ENCODE results near the gene XCL2. TPM values are rescaled to one million over a fixed set of nuclear protein-coding genes. Genes with fewer than 3 reads are reported as not detected.
"Not testable (repeated sequence)": the region's sequence is repeated elsewhere in the genome, so short reads cannot be mapped to it uniquely, and the experiment has no call there.

Gene XCL2
- total RNA-seq, 4 donors from 2014 or later = not detected

DNA sequence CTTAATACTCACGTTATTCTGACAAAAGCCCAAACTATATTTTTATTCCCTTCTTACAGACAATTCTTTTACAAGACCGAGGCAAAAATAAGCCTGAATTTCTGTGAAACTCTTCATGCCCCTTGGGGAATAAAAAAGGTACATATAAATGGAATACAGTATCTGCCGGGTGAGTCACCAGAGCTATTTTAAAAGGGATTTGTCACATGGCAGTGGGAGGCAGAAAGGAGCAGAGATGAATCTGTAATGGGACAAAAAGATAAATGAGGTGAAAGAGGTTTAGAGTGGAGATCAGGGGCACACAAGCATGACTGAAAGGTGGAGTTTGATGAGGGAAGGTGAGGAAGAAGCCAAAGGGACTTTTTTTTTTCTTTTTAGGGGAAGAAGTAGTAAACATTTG, 41.4 kb upstream of the XCL2 start:
- DNase-seq = peak in 1 of 2 donors; percentile 39
- Histone ChIP-seq H3K4me3 (no peak overlapping the region), H3K36me3 (no peaks in the 10 kb centered on the region), H3K9me3 (no peaks in the 10 kb centered on the region), H3K27ac (peak overlapping the region; percentile 65 to 82), H3K27me3 (no peaks in the 10 kb centered on the region), H3K4me1 (no peaks in the 10 kb centered on the region)
- intact Hi-C loops (cut with DNase I; ENCODE audit: low total_unique reads) = no loop called here
- TF ChIP-seq, protein P1, sequence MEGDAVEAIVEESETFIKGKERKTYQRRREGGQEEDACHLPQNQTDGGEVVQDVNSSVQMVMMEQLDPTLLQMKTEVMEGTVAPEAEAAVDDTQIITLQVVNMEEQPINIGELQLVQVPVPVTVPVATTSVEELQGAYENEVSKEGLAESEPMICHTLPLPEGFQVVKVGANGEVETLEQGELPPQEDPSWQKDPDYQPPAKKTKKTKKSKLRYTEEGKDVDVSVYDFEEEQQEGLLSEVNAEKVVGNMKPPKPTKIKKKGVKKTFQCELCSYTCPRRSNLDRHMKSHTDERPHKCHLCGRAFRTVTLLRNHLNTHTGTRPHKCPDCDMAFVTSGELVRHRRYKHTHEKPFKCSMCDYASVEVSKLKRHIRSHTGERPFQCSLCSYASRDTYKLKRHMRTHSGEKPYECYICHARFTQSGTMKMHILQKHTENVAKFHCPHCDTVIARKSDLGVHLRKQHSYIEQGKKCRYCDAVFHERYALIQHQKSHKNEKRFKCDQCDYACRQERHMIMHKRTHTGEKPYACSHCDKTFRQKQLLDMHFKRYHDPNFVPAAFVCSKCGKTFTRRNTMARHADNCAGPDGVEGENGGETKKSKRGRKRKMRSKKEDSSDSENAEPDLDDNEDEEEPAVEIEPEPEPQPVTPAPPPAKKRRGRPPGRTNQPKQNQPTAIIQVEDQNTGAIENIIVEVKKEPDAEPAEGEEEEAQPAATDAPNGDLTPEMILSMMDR (IDR thresholded peaks at IDR 0.05) = no peak
- TF ChIP-seq POLR2A (IDR thresholded peaks at IDR 0.05) = no peak

DNA sequence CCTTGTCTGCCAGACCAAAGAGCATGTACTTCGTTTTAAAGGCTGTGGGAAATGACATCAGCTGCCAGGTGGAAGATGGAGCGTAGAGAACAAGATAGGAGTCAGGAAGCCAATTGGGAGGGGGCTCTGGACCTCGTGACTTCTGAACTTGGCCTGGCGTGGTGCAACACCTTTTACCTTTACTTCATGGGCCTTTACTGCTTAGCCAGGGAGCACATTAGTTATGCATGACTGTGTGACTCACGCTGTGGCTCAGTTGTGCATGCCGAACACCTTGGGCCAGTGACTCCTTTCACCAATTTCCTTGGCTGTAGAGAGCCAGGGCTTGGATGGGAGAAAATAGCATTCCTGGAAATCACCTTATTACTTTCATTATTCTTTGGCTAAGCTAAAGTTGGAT, 39.8 kb upstream of the XCL2 start:
- intact Hi-C loops (cut with DNase I; ENCODE audit: low total_unique reads) = no loop called here
- H3K36me3 ChIP-seq = no peaks in the 10 kb centered on the region
- no peak for TF ChIP-seq POLR2A (IDR thresholded peaks at IDR 0.05)
- TF ChIP-seq, protein P1 (IDR thresholded peaks at IDR 0.05) = no peak
- no peaks in the 10 kb centered on the region for H3K27me3 ChIP-seq
- H3K9me3 ChIP-seq = no peaks in the 10 kb centered on the region
- H3K4me1 ChIP-seq = no peaks in the 10 kb centered on the region
- no peak for DNase-seq
- H3K4me3 ChIP-seq = no peak overlapping the region
- H3K27ac ChIP-seq = no peak overlapping the region

DNA sequence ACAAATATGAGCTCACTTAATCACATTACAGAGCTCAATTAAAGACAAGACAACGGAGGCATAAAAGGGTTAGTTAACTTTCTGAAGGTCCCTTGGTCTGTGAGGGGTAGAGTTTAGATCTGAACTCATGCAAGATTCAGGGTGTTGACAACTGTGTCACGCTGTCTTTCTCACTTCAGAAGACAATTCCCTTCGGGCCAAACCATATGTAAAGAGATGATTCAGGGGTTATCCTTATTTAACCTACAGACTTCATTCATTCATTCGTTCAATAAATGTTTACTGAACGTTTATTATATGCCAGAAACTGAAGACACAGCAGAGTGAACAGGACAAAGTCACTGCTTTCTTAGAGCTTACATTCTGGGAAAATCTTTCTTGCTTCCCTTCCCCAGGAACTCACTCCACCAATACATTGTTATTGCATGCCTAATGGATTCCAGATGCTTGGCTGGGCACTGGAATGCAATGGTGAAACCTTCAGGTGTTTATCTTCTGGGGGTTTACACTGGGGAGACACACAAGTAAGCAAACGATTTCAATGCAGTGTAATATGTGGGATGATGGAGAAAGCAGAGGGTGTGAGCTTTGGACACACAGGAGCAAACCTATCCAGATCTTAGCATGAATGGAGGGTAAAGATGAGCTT, 39.0 kb upstream of the XCL2 start:
- no peak for DNase-seq
- no peak for TF ChIP-seq POLR2A (IDR thresholded peaks at IDR 0.05)
- TF ChIP-seq, protein P1 (IDR thresholded peaks at IDR 0.05) = no peak
- Histone ChIP-seq H3K27ac (no peak overlapping the region), H3K36me3 (no peaks in the 10 kb centered on the region), H3K9me3 (no peaks in the 10 kb centered on the region), H3K4me1 (no peaks in the 10 kb centered on the region), H3K27me3 (no peaks in the 10 kb centered on the region), H3K4me3 (no peak overlapping the region)
- intact Hi-C loops (cut with DNase I; ENCODE audit: low total_unique reads) = no loop called here

DNA sequence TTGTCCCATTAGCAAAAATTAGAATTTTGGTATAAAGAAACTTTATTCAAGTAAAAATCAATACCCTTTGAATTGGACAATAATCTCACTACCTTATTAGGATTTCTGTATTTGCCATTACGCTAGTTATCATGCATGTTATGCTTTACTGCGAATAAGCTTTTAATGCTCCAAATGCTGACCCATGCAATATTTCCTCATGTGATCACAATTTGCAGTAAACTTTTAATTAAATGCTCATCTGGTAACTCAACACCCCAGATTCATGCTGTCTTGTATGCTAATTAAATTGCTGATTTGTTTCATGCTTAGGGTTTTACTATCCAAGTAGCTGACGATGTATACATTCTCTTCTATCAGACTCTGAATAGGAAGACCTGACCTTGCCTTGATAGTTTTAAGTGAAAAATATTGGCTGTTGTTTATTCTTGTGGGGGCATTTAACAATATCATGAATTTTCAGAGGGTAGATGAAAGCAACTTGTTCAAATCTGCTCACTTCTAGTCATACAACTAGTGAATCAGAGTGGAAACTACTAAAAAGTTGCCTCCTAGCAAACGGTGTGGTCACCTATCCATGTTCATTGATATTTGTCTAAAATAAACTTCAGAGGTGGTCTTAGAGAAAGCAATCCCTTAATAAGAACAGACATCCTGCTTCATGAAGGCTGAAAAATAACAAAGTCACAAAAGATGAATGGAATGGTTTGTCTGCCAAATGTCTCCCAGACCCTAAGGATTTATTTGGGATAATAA, 38.2 kb upstream of the XCL2 start:
- H3K9me3 ChIP-seq = no peaks in the 10 kb centered on the region
- H3K27me3 ChIP-seq = no peaks in the 10 kb centered on the region
- no peak for DNase-seq
- H3K27ac ChIP-seq = no peak overlapping the region
- no peak overlapping the region for H3K4me3 ChIP-seq
- TF ChIP-seq, protein P1 (IDR thresholded peaks at IDR 0.05) = no peak
- TF ChIP-seq POLR2A (IDR thresholded peaks at IDR 0.05) = no peak
- H3K36me3 ChIP-seq = no peaks in the 10 kb centered on the region
- H3K4me1 ChIP-seq = no peaks in the 10 kb centered on the region
- intact Hi-C loops (cut with DNase I; ENCODE audit: low total_unique reads) = no loop called here

DNA sequence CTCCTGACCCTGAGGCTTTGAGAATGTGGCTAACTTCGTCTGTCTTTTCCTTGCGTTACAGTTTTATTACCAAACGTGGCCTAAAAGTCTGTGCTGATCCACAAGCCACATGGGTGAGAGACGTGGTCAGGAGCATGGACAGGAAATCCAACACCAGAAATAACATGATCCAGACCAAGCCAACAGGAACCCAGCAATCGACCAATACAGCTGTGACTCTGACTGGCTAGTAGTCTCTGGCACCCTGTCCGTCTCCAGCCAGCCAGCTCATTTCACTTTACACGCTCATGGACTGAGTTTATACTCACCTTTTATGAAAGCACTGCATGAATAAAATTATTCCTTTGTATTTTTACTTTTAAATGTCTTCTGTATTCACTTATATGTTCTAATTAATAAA, 37.2 kb upstream of the XCL2 start:
- DNase-seq; H3K27ac ChIP-seq; intact Hi-C loops (cut with DNase I; ENCODE audit: low total_unique reads); H3K4me1 ChIP-seq; H3K4me3 ChIP-seq; H3K36me3 ChIP-seq; H3K9me3 ChIP-seq; H3K27me3 ChIP-seq: not testable (repeated sequence)

DNA sequence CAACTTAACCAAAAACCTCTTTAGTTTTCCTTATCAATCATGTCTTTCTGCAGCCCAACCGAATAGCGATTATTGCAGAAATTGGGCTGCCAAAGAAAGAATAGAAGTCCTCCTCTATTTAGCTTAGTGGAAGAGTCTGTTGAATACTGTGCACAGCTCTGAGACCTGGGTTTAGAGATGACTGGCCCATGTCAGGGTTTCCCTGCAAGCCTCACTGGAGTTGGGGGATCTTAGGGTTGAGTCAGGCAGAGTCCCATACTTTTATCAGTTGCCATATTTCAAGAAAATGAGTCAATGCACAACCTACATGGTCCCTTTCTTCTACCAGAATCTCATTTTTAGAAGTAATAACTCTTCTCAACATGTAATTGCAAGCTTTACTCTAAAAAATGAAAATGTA, 36.5 kb upstream of the XCL2 start:
- H3K4me1 ChIP-seq; H3K9me3 ChIP-seq; H3K36me3 ChIP-seq; H3K27ac ChIP-seq; H3K4me3 ChIP-seq; H3K27me3 ChIP-seq; intact Hi-C loops (cut with DNase I; ENCODE audit: low total_unique reads); DNase-seq: not testable (repeated sequence)

DNA sequence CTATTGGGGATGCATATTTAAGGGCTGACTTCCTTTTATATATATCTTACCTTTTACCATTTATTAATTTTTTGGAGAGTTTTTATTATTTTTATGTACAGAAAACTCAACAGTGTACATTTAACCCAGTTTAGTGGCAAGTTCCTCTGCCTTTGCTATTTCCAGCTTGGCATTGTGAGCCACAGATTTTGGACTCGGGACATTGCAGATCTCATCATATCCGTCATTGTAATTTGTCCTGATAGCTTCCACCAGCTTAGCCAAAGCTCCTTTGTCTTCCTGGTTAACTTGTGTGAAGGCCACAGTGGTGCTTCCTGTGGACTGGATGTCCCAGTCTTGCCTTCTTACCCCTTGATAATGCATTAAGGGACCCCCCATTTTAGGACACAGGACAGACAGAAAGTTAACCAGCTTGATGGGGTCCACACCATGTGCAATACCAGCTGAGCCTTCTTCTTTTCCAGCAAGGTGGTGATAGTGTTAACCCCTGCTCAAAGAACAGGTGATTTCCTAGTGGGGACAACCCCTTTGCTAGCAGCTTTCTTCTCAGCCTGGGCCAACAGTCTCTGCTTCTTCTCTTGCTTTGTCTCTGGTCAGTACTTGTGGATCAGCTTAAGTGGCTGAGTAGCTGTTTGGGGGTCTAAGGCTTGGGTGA, 34.9 kb upstream of the XCL2 start:
- H3K27me3 ChIP-seq, H3K4me1 ChIP-seq, H3K9me3 ChIP-seq, DNase-seq, H3K27ac ChIP-seq, H3K36me3 ChIP-seq, H3K4me3 ChIP-seq: not testable (repeated sequence)
- intact Hi-C loops (cut with DNase I; ENCODE audit: low total_unique reads) = loop anchor here (10.0 kb wide), 1 partner anchor 134 kb away; no protein-coding TSS in a partner anchor

DNA sequence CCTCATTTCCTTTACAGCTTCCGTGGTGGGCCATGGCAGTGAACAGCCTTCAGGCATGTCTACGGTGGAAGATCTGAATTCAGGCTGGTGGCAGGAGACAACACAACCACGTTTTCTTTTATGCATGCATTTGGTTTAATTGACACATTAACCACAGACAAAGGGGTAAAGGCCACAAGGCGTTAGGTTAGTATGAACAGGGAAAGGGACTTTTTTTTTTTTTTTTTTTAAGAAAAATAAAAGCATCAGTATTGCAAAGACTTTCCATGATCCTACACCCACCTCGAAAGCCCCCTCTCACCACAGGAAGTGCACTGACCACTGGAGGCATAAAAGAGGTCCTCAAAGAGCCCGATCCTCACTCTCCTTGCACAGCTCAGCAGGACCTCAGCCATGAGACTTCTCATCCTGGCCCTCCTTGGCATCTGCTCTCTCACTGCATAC, 32.5 kb upstream of the XCL2 start, which contains the start of gene XCL1:
XCL1 (plus strand) TSS at position 361 of the 444 bp plus-strand sequence; CDS start at position 394, 33 bp downstream.
- intact Hi-C loops (cut with DNase I; ENCODE audit: low total_unique reads) = loop anchor here (10.0 kb wide), 1 partner anchor 131 kb away; no protein-coding TSS in a partner anchor
- H3K27me3 ChIP-seq = not testable (repeated sequence)

More for the DNA sequence above, 32.5 kb upstream of the XCL2 start, which contains the start of gene XCL1:
- H3K4me3 ChIP-seq, DNase-seq, H3K27ac ChIP-seq, H3K36me3 ChIP-seq, H3K4me1 ChIP-seq, H3K9me3 ChIP-seq: not testable (repeated sequence)

Measured in uterus (tissue), 4 donors.